NCI-H748 treated with DMSO at 0.1 percent for 48 hours (cell line): Measurements from ENCODE around the gene OR5AL1.
"Not testable (repeated sequence)": the region's sequence is repeated elsewhere in the genome, so short reads cannot be mapped to it uniquely, and the experiment has no call there.

Experiments
- DNase-seq: peaks from one replicate; lab custom pipeline; 2025; lab: John Stamatoyannopoulos, UW

The OR5AL1 gene

DNA sequence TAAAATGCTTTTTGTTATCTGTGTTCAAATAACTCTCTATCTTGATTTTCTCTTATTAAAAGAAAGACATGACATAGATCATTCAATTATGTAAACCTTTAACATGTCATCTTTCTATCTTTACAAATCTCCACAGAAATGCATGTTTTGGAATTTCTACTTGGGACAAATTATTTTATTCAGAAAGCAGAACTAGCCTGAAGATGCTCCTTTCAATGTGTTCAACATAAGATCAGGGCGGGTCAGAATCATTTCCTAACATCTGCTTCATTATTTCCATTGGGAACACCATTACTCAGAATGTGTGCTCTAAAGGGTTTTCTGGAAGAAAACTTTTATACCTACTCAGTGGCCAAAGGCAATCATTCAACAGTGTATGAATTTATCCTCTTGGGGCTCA is at the start of gene OR5AL1:
Gene OR5AL1 (plus strand): TSS at position 301 of the 400 bp plus-strand sequence.
- DNase-seq: no peak

GRCh38 chr11:56375324-56375723 is 37.2 kb upstream of the OR5AL1 start, which contains the start of gene OR8U1:
OR8U1 (plus strand) TSS chr11:56375624; CDS start chr11:56375624, 0 bp downstream.
- no peak for DNase-seq

- DNase-seq: no peak
These were observed 32.4 kb upstream of the OR5AL1 start for GRCh38 chr11:56380120-56380519.

DNA sequence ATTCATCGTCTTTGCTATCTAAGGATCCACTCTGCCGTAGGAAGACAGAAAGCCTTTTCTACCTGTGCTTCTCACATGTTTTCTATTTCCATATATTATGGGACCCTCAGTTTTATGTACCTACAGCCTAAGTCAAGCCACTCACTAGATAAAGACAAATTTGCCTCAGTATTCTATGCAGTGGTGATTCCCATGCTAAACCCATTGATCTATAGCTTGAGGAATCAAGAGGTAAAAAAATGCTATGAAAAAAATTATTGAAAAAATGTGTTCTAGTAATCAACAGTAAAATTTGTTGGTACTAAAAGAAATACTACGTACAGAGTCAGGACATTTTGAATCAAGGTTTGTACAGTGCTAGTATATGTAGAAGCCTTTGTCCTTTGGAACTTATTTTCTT is 18.1 kb upstream of the OR5AL1 start:
- DNase-seq: no peak

DNA sequence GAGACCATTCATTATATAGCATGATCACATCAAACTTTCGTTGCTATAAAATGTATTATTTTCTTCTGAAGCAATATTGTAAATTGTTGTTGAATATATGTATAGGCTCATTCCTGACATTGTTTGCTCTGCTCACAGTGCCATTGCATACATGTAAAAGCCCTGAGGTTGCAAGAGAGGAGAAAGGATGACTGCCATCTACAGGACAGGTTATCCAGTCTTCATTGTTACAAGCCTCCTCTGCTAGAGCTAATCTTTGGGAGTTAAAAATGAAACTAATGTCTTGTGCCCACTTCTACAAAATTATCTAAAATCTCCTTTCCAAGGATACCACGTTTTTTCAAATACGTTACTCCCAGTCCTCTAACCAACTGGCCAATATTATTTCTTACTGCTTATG is 16.4 kb upstream of the OR5AL1 start:
- DNase-seq: no peak

- not testable (repeated sequence) for DNase-seq
These were observed 10.5 kb upstream of the OR5AL1 start for GRCh38 chr11:56401858-56402461.

DNA sequence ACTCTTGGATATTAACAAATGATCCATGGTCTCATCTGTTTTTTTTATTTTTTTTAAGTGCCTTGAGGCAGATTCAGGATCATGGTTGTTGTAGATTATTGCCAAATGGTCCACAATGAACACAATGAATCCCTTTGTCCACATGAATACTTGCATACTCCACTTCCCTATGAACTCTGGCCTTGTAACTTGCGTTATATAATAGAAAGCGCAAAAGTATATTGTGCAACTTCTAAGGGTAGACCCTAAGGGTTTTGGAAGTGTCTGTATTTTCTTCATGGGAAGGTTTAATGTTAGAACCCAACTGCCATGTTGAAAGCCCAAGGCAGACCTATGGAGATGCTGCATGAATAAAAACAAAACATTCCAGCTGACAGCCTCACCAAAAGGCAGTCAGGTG is 8.1 kb upstream of the OR5AL1 start:
- DNase-seq: no peak

DNA sequence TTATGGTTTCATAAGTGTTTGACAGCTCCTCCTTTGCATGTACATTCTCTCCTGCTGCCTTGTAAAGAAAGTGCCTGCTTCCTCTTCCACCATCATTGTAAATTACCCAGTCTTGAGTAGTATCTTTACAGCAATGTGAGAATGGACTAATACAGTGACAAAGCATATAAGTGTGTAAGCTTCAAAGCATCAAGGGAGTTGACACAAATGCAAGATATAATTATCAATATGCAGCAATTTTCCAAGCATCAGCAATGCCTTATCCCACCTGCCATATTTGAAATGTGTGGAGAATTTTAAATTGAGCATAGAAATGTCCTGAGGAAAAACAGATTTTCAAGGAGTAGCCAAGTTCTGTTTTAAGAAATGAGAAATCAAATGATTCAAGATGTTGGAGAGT is 1.7 kb upstream of the OR5AL1 start:
- no peak for DNase-seq

- no peak for DNase-seq
These were observed 41.0 kb downstream of the OR5AL1 start for GRCh38 chr11:56453521-56453920.

GRCh38 chr11:56457076-56457475 is 44.6 kb downstream of the OR5AL1 start:
- DNase-seq: no peak
